MM.1S (cell line): ENCODE results near the gene POU2F2.

Experiments used
- EZH2 ChIP-seq: fragments of 300-600 bp; sonication (generic); optimal IDR thresholded peaks from 2 replicates; pipeline ENCODE3; 2017; ENCODE audit warnings: low read depth, mild to moderate bottlenecking, antibody characterized with exemption, low read length, mixed read lengths
- EZH2phosphoT487 ChIP-seq: fragments of 300-600 bp; sonication (generic); IDR thresholded peaks from 2 replicates; pipeline ENCODE4 v1.6.1; 2018; ENCODE audit warnings: antibody characterized with exemption, low read length
- TF ChIP-seq, protein P1 (sequence below): fragments of 300-600 bp; sonication (generic); IDR thresholded peaks from 2 replicates; pipeline ENCODE4 v1.5.1; 2016; ENCODE audit warnings: antibody characterized with exemption, low read length, mixed read lengths

DNA sequence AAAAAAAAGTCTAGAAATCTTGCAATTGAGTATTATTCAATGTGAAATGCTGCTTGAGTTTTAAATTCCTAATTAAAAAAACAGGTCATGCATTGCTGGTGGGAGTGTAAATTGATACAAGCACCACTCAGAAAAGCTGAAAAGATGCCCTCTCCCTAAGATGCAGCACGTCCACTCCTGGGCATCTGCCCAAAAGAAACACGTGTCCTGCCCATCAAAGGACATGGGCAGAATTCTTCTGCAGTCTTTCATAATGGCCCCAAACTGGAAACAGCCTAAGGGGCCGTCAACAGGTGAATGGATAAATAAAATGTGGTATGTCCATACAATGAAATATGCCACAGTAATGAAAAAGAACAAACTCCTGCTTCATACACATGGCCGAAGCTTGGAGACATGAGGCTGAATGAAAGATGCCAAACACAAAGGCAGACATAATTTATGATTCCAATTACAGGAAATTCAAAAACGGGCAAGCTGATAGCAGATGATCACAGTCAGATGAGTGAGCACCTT, 7.8 kb downstream of the POU2F2 start:
- TF ChIP-seq, protein P1, sequence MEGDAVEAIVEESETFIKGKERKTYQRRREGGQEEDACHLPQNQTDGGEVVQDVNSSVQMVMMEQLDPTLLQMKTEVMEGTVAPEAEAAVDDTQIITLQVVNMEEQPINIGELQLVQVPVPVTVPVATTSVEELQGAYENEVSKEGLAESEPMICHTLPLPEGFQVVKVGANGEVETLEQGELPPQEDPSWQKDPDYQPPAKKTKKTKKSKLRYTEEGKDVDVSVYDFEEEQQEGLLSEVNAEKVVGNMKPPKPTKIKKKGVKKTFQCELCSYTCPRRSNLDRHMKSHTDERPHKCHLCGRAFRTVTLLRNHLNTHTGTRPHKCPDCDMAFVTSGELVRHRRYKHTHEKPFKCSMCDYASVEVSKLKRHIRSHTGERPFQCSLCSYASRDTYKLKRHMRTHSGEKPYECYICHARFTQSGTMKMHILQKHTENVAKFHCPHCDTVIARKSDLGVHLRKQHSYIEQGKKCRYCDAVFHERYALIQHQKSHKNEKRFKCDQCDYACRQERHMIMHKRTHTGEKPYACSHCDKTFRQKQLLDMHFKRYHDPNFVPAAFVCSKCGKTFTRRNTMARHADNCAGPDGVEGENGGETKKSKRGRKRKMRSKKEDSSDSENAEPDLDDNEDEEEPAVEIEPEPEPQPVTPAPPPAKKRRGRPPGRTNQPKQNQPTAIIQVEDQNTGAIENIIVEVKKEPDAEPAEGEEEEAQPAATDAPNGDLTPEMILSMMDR, result no peak
- TF ChIP-seq EZH2 (no peak), EZH2phosphoT487 (no peak)
